Measurements from ENCODE around the gene ZNF335. TPM values are rescaled to one million over a fixed set of nuclear protein-coding genes. Genes with fewer than 3 reads are reported as not detected.

The ZNF335 gene
- total RNA-seq, 1 experiment from 2014 or later = 26.9 TPM

DNA sequence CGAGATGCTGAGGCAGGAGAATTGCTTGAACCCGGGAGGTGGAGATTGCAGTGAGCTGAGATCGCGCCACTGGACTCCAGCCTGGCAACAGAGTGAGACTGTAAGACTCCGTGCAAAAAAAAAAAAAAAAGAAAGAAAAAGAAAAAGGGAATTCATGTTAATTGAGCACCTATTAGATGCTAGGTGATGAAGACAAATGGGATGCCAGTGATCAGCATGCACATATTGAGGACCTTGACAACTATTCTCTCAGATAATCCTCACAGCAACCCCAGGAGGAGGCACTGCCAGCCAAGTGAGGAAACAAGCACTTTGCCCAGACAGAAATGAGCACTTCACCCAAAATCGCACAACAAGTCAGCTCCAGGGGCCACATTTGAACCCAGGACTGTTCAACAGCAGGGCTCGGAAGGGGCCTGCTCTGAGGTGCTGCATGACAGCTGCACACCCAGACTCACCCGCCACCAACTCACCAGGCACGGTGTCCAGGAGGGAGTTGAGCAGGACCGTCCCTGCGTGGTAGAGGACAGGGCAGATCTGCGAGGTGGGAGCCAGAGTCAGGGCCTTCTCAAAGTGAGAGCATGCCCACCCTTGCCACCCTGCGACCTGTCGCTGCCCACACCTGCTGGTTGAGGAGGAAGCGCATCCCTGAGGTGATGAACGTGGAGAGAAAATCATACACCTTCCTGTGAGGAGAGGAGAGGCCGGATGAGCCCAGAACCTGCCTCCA lies 64.6 kb downstream of the ZNF335 start:
- Mint-ChIP-seq H3K4me1 (ENCODE audit: insufficient read depth, unreplicated experiment) (peaks cover 14% of the 10 kb centered on the region), H3K9me3 (ENCODE audit: unreplicated experiment) (no peaks in the 10 kb centered on the region), H3K27ac (ENCODE audit: low read depth, unreplicated experiment) (no peak overlapping the region), H3K36me3 (ENCODE audit: insufficient read depth, unreplicated experiment) (no peaks in the 10 kb centered on the region), H3K4me3 (ENCODE audit: unreplicated experiment) (no peak overlapping the region), H3K27me3 (ENCODE audit: insufficient read depth, unreplicated experiment) (no peaks in the 10 kb centered on the region)
- POLR2A ChIA-PET = interaction anchor here (0.6 kb wide), 1 partner anchor 32 kb away, joined by 3 read pairs; no protein-coding TSS in a partner anchor
- intact Hi-C loops (cut with micrococcal nuclease) = no loop called here
- no TSS peak for BruUV-seq (replicated peaks)
- no peak for TF ChIP-seq CTCF (IDR thresholded peaks at IDR 0.05; ENCODE audit: unreplicated experiment)
- CTCF ChIA-PET = interaction anchor here (0.9 to 1.4 kb wide), 2 partner anchors 21 to 26 kb away, joined by 3 to 7 read pairs; no protein-coding TSS in a partner anchor
- no peak for DNase-seq (ENCODE audit: unreplicated experiment)

- CTCF ChIA-PET = interaction anchor here (0.6 to 1.4 kb wide), 7 partner anchors 14 to 95 kb away, joined by 3 to 5 read pairs (median 4); partner anchors contain the start of gene CTSA
- intact Hi-C loops (cut with micrococcal nuclease) = no loop called here
- POLR2A ChIA-PET = interaction anchor here (0.6 to 2.9 kb wide), 26 partner anchors 9 to 1189 kb away, joined by 3 to 49 read pairs (median 4); partner anchors contain the start of genes CTSA, NEURL2, PCIF1 and SNX21
- Mint-ChIP-seq H3K27me3 (ENCODE audit: insufficient read depth, unreplicated experiment) (no peaks in the 10 kb centered on the region), H3K4me3 (ENCODE audit: unreplicated experiment) (peak overlapping the region; percentile 2), H3K4me1 (ENCODE audit: insufficient read depth, unreplicated experiment) (peaks cover 9% of the 10 kb centered on the region), H3K36me3 (ENCODE audit: insufficient read depth, unreplicated experiment) (no peaks in the 10 kb centered on the region), H3K27ac (ENCODE audit: low read depth, unreplicated experiment) (peak overlapping the region; percentile 55), H3K9me3 (ENCODE audit: unreplicated experiment) (no peaks in the 10 kb centered on the region)
- DNase-seq (ENCODE audit: unreplicated experiment) = peak; percentile 91
- BruUV-seq (replicated peaks) = no TSS peak
- TF ChIP-seq CTCF (IDR thresholded peaks at IDR 0.05; ENCODE audit: unreplicated experiment) = no peak
These were observed 66.4 kb downstream of the ZNF335 start for GRCh38 chr20:45905505-45906079.

DNA sequence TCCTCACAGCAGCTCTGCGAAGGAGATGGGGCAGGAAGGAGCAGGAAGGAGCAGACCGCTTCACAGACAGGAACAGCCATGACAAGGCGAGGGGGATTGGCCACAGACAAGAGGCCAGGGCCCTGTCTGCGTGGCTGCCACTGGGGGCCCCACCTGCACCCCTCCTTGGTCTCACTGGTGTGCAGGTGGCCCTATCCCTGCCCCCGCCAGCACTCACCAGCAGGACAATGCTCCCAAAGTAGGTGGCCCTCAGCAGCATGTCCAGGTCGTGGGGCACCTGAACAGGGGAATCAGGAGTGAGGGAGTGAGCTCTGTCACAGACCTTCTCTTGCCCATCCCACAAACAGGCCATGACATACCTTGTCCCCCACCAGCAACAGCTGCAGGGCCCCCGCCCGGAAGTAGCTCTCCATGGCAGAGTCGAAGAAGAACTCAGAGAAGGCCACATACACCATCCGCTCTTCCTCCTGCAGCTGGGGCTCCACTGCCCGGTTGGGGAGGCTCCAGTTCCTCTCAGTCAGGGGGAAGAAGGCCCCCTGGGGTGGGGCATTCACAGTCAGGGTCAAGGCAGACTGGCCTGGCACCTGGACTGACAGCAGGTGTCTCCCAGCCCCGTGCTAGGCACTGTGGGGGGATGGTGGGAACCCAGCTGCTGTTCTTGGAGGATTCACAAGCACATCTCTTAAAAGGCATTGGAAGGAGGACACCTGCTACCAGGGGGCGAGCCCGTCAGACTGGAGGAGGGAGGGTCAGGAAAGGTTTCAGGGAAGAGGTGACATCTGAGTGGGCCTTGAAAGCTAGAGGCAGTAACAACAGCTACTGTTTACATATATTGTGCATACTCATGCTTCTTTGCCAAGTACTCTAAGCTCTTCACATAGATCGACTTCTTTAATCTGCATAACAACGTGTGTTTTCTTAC lies 67.2 kb downstream of the ZNF335 start:
- Mint-ChIP-seq H3K4me1 (ENCODE audit: insufficient read depth, unreplicated experiment) (peaks cover 8% of the 10 kb centered on the region), H3K36me3 (ENCODE audit: insufficient read depth, unreplicated experiment) (no peaks in the 10 kb centered on the region), H3K27me3 (ENCODE audit: insufficient read depth, unreplicated experiment) (no peaks in the 10 kb centered on the region), H3K4me3 (ENCODE audit: unreplicated experiment) (no peak overlapping the region), H3K9me3 (ENCODE audit: unreplicated experiment) (no peaks in the 10 kb centered on the region), H3K27ac (ENCODE audit: low read depth, unreplicated experiment) (no peak overlapping the region)
- DNase-seq (ENCODE audit: unreplicated experiment) = no peak
- no peak for TF ChIP-seq CTCF (IDR thresholded peaks at IDR 0.05; ENCODE audit: unreplicated experiment)
- BruUV-seq (replicated peaks) = no TSS peak
- POLR2A ChIA-PET = interaction anchor here (0.6 to 2.9 kb wide), 24 partner anchors 10 to 1188 kb away, joined by 3 to 49 read pairs (median 4); partner anchors contain the start of genes CTSA, NEURL2, PCIF1 and SNX21
- intact Hi-C loops (cut with micrococcal nuclease) = no loop called here
- CTCF ChIA-PET = interaction anchor here (0.6 to 1.4 kb wide), 8 partner anchors 13 to 614 kb away, joined by 3 to 5 read pairs (median 4); partner anchors contain the start of gene CTSA
